KMS-11 (cell line): Measurements from ENCODE around the gene CHGA.

Source experiments
- H2AFZ ChIP-seq: fragments of 200-600 bp; sonication (generic); 2 replicates; pipeline ENCODE4 v1.6.1; 2016; ENCODE audit warnings: antibody characterized with exemption, mixed run types, low read depth
- H3K27ac ChIP-seq: fragments of 200-600 bp; sonication (generic); 2 replicates; pipeline ENCODE4 v1.6.1; 2016; ENCODE audit warnings: mild to moderate bottlenecking, mixed run types
- H3K27me3 ChIP-seq: fragments of 200-600 bp; sonication (generic); 2 replicates; pipeline ENCODE4 v1.6.1; 2017; ENCODE audit warnings: mild to moderate bottlenecking, low read depth, mixed run types, moderate library complexity; ENCODE audit not compliant: insufficient read depth
- H3K36me3 ChIP-seq: fragments of 200-600 bp; sonication (generic); 2 replicates; pipeline ENCODE4 v1.6.1; 2017; ENCODE audit warnings: mild to moderate bottlenecking, mixed run types; ENCODE audit not compliant: insufficient read depth
- H3K4me1 ChIP-seq: fragments of 200-600 bp; sonication (generic); 2 replicates; pipeline ENCODE4 v1.6.1; 2016; ENCODE audit warnings: mild to moderate bottlenecking, low read depth, mixed run types; ENCODE audit not compliant: poor library complexity, severe bottlenecking
- H3K4me2 ChIP-seq: fragments of 200-600 bp; sonication (generic); 2 replicates; pipeline ENCODE4 v1.7.0; 2016; ENCODE audit warnings: mild to moderate bottlenecking, mixed run types
- H3K4me3 ChIP-seq: fragments of 200-600 bp; sonication (generic); IDR thresholded peaks from 2 replicates; pipeline ENCODE4 v1.6.1; 2017; ENCODE audit warnings: low read depth, low read length, mixed read lengths; ENCODE audit not compliant: insufficient read depth
- H3K79me2 ChIP-seq: fragments of 200-600 bp; sonication (generic); 2 replicates; pipeline ENCODE4 v1.6.1; 2016; ENCODE audit warnings: low read depth, mixed run types; ENCODE audit not compliant: insufficient read depth
- H3K9ac ChIP-seq: fragments of 200-600 bp; sonication (generic); 2 replicates; pipeline ENCODE4 v1.6.1; 2016; ENCODE audit warnings: mild to moderate bottlenecking, mixed run types
- H4K20me1 ChIP-seq: fragments of 200-600 bp; sonication (generic); 2 replicates; pipeline ENCODE4 v1.6.1; 2016; ENCODE audit warnings: mild to moderate bottlenecking, mixed run types; ENCODE audit not compliant: insufficient read depth
- TF ChIP-seq, protein P1 (sequence below): fragments of 200-600 bp; sonication (generic); conservative IDR thresholded peaks from 2 replicates; pipeline ENCODE4 v1.6.1; 2017; ENCODE audit warnings: low read depth, mild to moderate bottlenecking, antibody characterized with exemption, low read length, moderate library complexity, mixed read lengths

Gene CHGA

DNA sequence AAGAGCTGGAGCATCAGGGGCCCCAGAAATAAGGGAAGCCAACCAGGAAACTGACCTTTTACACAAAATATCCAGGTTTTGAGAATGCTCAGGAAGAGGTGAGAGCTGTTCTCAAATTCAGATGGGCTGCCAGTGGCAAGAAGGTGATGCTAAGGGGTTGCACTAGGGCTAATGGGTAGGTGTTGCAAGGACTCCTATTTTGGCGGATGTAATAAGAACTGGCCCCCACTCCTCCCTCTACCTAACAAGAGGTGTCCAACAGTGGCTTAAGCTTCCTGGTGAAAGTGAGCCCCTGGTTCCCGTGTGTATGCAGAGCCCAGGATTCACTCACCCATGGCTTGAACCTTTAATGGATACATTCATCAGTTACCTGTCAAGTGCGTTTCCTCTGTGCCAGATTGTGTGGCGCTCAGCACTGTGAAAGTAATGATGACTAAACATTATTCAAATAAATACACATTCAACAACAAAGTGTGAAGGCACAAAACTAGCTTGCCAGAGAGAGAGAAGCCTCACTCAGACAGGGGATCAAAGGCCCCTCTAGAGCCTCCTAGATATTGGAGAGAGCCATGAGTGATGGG, 705 bp upstream of the CHGA start:
- peaks cover 10% of the 10 kb centered on the region for H3K4me1 ChIP-seq
- H3K9ac ChIP-seq: no peak overlapping the region
- H3K79me2 ChIP-seq: no peaks in the 10 kb centered on the region
- H3K36me3 ChIP-seq: no peaks in the 10 kb centered on the region
- no peaks in the 10 kb centered on the region for H3K27me3 ChIP-seq
- no peak overlapping the region for H3K4me3 ChIP-seq
- TF ChIP-seq, protein P1, sequence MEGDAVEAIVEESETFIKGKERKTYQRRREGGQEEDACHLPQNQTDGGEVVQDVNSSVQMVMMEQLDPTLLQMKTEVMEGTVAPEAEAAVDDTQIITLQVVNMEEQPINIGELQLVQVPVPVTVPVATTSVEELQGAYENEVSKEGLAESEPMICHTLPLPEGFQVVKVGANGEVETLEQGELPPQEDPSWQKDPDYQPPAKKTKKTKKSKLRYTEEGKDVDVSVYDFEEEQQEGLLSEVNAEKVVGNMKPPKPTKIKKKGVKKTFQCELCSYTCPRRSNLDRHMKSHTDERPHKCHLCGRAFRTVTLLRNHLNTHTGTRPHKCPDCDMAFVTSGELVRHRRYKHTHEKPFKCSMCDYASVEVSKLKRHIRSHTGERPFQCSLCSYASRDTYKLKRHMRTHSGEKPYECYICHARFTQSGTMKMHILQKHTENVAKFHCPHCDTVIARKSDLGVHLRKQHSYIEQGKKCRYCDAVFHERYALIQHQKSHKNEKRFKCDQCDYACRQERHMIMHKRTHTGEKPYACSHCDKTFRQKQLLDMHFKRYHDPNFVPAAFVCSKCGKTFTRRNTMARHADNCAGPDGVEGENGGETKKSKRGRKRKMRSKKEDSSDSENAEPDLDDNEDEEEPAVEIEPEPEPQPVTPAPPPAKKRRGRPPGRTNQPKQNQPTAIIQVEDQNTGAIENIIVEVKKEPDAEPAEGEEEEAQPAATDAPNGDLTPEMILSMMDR: no peak
- no peak overlapping the region for H3K4me2 ChIP-seq
- no peak overlapping the region for H3K27ac ChIP-seq
- H2AFZ ChIP-seq: no peak overlapping the region
- H4K20me1 ChIP-seq: no peaks in the 10 kb centered on the region

DNA sequence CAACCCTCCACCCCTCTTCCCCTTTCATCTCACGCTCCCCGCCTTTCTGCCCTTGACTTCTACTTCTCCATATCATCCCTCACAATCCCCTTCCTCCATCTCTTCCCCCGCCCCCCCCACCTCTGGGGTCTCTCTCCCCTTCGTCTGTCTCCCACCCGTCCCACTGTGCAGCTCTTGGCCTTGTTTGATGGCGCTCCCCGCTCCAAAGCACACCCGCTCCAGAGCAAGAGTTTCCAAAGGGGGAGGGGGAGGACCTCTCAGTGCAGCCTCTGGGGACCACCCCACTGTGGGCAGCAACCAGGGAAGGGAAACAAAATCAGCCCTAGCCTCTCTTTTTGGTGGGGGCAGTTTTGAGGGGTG, 774 bp downstream of the CHGA start:
- Histone ChIP-seq H3K4me3 (no peak overlapping the region), H2AFZ (no peak overlapping the region), H3K27me3 (no peaks in the 10 kb centered on the region), H3K79me2 (no peaks in the 10 kb centered on the region), H3K4me1 (peaks cover 10% of the 10 kb centered on the region), H3K4me2 (no peak overlapping the region), H4K20me1 (no peaks in the 10 kb centered on the region), H3K36me3 (no peaks in the 10 kb centered on the region), H3K27ac (no peak overlapping the region), H3K9ac (no peak overlapping the region)
- TF ChIP-seq, protein P1: no peak

DNA sequence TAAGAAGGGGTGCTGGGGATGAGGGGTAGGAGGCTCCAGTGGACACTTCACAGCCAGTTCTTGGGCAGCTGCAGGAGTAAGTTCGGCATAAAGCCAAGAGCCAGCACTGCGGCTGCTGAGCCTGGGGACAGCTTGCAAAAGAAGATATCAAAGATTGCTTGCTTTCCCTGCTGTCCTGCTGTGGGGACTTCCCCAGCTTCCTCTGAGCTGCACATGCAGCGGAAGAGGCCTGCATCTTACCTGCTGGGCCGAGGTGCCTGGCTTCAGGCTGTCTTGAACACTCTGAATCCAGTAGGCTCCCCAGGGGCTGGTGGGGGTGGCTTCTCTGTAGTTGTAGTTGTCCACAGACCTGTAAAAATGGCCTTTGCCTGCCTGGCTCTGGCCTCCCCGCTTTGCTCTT, 1.3 kb downstream of the CHGA start:
- Histone ChIP-seq H3K9ac (no peak overlapping the region), H3K36me3 (no peaks in the 10 kb centered on the region), H3K4me3 (no peak overlapping the region), H4K20me1 (no peaks in the 10 kb centered on the region), H3K79me2 (no peaks in the 10 kb centered on the region), H3K4me1 (peaks cover 10% of the 10 kb centered on the region), H3K4me2 (no peak overlapping the region), H2AFZ (no peak overlapping the region), H3K27me3 (no peaks in the 10 kb centered on the region), H3K27ac (no peak overlapping the region)
- TF ChIP-seq, protein P1: no peak

DNA sequence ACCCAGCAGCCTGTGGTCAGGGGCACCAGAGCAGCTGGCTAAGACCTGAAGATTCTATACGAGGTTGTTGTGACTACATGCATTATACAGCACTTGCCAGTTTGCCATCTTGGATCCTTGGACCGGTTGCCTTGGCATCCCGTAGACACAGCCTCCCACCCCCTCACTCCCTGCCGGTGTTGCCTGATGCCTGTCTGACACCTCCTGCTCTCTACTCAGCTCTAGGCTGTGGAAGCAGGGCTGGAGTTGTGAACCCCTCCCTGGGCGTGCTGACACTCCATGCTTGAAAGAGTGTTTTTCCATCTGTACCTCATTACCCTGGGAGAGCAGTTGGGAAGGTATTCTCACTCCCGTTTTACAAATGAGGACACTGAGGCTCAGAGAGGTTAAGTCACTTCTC, 2.5 kb downstream of the CHGA start:
- TF ChIP-seq, protein P1: no peak

More for the DNA sequence above, 2.5 kb downstream of the CHGA start:
- Histone ChIP-seq H3K9ac (no peak overlapping the region), H4K20me1 (no peaks in the 10 kb centered on the region), H3K4me1 (peaks cover 10% of the 10 kb centered on the region), H3K27me3 (no peaks in the 10 kb centered on the region), H3K4me3 (no peak overlapping the region), H3K36me3 (no peaks in the 10 kb centered on the region), H3K27ac (no peak overlapping the region), H3K79me2 (no peaks in the 10 kb centered on the region), H3K4me2 (no peak overlapping the region), H2AFZ (no peak overlapping the region)
